ENCODE results near the gene MAGI2.
A peak's percentile ranks its signal among the peaks of the same experiment; 100 is the strongest.

DNA sequence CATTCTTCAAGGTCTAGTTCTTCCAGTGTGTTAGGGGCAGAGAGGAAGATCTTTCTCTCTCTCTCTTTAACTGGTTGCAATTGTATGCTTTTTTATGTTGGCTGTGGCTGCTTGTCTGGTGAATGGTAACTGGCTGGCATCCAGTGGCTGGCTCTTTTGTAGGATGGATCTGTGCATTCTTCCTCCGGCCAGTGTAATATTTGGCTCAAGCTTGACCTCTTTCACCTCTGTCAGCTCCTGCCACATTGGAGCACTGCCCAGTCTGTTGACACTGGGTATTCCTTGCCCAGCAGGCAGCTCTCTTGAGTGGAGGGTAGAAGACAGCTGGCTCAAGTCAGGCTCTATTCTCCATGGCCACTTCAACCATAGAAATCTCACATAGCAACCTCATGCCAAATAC is 1126.6 kb downstream of the MAGI2 start:
- TF ChIP-seq ZC3H10 (CRISPR knock-in tag; IDR thresholded peaks at IDR 0.05) = no peak
- TF ChIP-seq, protein P1, sequence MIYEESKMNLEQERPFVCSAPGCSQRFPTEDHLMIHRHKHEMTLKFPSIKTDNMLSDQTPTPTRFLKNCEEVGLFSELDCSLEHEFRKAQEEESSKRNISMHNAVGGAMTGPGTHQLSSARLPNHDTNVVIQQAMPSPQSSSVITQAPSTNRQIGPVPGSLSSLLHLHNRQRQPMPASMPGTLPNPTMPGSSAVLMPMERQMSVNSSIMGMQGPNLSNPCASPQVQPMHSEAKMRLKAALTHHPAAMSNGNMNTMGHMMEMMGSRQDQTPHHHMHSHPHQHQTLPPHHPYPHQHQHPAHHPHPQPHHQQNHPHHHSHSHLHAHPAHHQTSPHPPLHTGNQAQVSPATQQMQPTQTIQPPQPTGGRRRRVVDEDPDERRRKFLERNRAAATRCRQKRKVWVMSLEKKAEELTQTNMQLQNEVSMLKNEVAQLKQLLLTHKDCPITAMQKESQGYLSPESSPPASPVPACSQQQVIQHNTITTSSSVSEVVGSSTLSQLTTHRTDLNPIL (CRISPR knock-in tag; IDR thresholded peaks at IDR 0.05; ENCODE audit: low read depth) = no peak
- TF ChIP-seq PATZ1 (CRISPR knock-in tag; IDR thresholded peaks at IDR 0.05; ENCODE audit: borderline replicate concordance) = no peak
- no peak for TF ChIP-seq ZFP30 (CRISPR knock-in tag; IDR thresholded peaks at IDR 0.05)
- TF ChIP-seq ZFP3 (CRISPR knock-in tag; IDR thresholded peaks at IDR 0.05) = peak; percentile 42; the same call in 1 of the 2 replicates
- no peak for TF ChIP-seq POU6F1 (CRISPR knock-in tag; IDR thresholded peaks at IDR 0.05; ENCODE audit: borderline replicate concordance, low read depth)
- TF ChIP-seq ZNF70 (CRISPR knock-in tag; IDR thresholded peaks at IDR 0.05) = no peak
- no peak for TF ChIP-seq PPARA (CRISPR knock-in tag; IDR thresholded peaks at IDR 0.05; ENCODE audit: borderline replicate concordance)
- peak; percentile 42; the same call in 1 of the 2 replicates for TF ChIP-seq OSR1 (CRISPR knock-in tag; IDR thresholded peaks at IDR 0.05)
- TF ChIP-seq CSRNP3 (CRISPR knock-in tag; IDR thresholded peaks at IDR 0.05) = no peak
- TF ChIP-seq, protein P2, sequence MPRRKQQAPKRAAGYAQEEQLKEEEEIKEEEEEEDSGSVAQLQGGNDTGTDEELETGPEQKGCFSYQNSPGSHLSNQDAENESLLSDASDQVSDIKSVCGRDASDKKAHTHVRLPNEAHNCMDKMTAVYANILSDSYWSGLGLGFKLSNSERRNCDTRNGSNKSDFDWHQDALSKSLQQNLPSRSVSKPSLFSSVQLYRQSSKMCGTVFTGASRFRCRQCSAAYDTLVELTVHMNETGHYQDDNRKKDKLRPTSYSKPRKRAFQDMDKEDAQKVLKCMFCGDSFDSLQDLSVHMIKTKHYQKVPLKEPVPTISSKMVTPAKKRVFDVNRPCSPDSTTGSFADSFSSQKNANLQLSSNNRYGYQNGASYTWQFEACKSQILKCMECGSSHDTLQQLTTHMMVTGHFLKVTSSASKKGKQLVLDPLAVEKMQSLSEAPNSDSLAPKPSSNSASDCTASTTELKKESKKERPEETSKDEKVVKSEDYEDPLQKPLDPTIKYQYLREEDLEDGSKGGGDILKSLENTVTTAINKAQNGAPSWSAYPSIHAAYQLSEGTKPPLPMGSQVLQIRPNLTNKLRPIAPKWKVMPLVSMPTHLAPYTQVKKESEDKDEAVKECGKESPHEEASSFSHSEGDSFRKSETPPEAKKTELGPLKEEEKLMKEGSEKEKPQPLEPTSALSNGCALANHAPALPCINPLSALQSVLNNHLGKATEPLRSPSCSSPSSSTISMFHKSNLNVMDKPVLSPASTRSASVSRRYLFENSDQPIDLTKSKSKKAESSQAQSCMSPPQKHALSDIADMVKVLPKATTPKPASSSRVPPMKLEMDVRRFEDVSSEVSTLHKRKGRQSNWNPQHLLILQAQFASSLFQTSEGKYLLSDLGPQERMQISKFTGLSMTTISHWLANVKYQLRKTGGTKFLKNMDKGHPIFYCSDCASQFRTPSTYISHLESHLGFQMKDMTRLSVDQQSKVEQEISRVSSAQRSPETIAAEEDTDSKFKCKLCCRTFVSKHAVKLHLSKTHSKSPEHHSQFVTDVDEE (CRISPR knock-in tag; IDR thresholded peaks at IDR 0.05) = no peak
- TF ChIP-seq GLIS3 (CRISPR knock-in tag; IDR thresholded peaks at IDR 0.05) = no peak
- TF ChIP-seq TOX (CRISPR knock-in tag; IDR thresholded peaks at IDR 0.05; ENCODE audit: borderline replicate concordance) = no peak

All from SK-N-SH treated with all-trans-retinoic acid at 6 μM for 48 hours (cell line).